ENCODE results near the gene NPAS1.
A peak's percentile ranks its signal among the peaks of the same experiment; 100 is the strongest.
"Not testable (repeated sequence)": the region's sequence is repeated elsewhere in the genome, so short reads cannot be mapped to it uniquely, and the experiment has no call there.

The NPAS1 gene

DNA sequence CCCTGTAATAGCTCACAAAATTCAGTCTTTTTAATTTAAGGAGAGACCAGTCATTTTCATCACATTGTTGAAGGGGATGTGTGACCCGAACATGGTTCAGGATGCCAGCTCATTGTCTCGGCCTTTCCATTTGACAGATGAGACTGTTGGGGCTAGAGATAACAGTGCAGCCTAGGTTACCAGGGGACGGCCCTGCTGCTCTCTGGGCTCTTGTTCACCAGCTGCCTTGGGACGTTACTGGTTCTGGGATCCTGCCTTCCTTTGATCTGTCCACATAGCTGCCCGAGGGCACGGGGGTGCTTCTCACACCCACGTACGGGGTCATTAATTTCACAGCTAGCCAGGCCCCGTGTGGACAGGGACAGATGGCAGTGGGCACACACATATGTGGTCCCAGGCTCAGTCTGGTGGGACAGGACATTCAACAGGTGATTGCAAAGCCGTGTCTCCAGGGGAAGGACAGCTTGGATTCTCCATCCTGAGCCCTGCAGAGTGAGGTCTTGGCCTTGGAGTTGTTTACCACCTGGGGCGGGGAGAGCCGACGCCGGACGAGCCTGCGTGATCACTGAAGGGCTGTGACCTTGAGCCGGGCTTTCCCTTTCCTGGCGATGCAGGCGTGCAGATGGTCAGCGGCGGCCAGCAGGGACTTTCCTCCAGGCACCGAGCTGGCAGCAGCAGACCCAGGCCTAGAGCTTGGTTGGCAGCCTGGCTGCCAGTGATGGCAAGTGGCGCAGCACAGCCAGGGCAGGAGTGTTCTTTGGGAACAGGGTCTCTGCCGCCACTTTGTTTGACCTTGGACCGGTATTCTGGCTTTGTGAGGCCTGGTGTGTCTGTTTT is 26.7 kb upstream of the NPAS1 start:
- no peak for DNase-seq (ENCODE audit: low spot score)

DNA sequence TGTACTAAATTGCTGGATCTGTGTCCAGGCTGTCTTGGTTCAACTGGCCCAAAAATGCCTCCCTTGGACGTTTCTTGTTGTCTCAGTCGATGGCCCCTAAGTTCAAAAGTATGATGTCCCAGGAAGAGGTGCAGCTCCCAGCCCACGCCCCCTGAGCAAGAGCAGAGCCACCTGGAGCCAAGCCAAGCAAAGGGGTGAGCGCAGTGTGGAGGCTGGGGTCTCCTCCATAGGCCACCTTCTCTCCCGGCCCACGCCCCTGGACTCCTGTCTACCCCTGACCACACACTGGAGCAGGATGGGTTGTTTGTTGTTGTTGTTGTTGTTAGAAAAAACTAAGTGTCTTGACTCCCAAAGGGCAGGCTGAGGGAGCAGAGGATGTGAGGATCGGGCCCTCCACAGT is 26.0 kb upstream of the NPAS1 start:
- DNase-seq (ENCODE audit: low spot score), result no peak

DNA sequence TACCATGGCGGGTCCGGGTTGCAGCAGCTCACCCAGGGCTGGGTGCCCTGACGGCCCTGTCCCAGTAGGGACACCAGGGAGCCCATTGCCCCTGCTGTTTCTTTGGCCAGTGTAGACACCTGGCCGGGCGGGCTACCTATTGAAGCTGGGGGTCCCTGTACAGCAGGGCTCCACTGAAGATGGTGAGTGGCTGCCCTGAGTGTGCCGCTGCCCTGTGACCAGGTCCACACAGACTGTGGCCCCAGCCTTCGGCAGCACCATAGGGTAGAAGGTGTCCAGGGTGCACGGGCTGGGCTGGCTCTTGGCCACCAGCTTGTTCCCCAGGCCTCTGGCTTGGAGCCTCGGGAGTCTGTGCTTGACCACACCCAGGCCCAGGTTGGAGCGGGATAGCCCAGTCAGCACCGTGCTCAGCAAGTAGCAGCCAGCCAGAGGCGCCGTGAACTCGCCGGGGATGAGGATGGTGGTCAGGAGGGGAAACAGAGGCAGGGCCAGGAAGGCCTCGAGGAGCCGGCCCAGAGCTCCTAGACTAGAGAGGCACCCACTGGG is 25.4 kb upstream of the NPAS1 start:
- no peak for DNase-seq (ENCODE audit: low spot score)

DNA sequence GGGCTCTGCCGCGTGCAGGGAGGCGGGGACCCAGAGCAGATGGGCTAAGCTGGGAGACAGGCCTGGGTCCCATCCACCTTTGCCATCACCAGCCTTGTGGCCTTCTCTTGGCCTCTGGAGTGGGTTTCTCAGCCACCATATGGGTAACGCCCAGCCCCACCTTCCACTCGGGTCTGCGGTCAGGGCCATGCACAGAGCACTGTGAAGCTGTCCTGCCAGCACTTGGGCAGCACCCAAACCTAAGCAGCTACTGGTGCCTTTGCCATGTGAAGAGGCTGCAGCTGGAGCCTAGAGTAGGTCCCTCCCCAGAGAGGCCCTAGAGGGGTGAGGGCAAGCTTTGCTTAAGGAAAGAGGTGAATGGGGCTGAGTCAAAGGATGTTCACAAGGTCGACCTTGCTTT is 24.1 kb upstream of the NPAS1 start:
- no peak for DNase-seq (ENCODE audit: low spot score)

DNA sequence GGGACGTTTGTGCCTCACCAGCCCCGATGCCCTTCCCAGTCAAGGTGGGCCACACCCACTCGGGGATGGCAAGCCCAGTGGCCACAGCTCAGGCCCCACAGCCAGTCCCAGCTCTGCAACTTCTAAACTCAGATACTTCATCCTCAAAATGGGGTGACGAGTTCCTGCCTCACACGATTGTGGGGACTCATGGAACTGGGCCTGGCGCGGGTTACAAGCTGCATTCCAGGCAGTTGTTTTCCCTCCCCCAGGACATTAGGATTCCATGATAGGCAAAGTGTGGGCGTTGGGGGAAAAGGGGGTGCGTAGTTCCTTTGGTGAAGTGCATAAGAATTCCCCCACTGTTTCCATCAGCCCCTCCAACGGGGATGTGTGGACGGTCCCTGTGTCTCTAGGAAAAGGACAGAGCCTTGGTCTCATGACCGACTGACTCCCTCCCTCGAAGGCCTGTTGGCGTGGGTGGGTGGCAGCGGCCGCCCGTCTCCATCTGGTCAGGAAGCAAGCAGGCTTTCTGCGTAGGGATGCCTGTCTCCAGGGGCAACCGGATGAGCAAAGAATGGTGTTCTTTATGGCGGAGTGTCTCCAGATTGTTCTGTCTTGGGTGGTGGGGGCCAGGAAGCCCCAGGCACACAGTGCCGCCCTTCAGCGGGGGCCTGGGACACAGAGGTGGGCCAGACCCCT is 21.1 kb upstream of the NPAS1 start:
- DNase-seq (ENCODE audit: low spot score), result no peak

DNA sequence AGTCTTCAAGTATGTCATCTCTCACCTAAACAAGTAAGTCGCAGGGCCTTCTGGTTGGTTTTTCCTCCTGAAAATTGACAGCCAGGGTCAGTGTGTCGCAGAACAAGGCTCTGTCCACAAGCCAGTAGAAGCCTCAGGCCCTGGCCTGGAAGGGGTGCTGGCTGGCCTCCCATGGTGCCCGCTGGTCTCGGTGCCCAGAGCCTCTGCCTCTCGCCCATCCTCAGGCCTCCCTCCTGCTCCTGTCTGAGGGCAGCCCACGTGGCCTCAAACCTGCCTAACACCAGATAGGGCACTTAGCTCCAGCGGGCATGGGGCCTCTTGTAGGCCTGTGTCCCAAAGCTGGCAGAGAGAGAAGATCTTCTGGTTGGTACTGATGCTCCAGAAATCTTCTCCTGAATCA is 20.3 kb upstream of the NPAS1 start:
- no peak for DNase-seq (ENCODE audit: low spot score)

DNA sequence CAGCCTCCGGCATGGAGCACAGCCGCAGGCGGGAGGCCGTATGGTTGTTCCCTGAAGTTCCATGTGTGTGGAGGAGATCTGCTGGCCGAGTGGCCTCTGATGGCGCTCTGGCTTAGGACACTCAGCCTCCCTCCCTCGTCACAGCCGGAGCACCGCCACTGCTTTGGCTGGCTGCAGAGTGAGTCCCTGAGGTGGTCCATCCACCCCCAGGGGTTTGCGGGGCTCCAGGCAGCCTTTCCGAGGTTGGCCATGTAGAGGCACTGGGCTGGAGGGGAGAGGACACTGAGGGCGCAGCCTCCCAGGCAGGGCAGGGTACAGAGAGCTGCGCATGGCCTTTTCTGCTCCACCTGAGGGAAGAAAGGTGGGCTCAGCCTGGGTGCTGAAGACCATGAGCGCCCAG is 19.8 kb upstream of the NPAS1 start:
- no peak for DNase-seq (ENCODE audit: low spot score)

DNA sequence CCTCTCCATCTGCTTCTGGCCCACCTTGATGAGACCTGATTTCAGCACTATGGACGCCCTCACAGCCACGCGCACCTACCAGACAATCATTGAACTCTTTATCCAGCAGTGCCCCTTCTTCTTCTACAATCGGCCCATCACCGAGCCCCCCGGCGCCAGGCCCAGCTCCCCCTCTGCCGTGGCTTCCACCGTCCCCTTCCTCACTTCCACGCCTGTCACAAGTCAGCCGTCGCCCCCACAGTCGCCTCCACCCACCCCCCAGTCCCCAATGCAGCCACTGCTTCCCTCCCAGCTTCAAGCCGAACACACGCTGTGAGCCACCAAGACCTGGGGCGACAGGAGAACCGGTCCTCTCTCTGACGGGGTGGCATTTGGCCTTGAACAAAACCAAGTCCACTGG is 19.3 kb upstream of the NPAS1 start:
- DNase-seq (ENCODE audit: low spot score), result no peak

DNA sequence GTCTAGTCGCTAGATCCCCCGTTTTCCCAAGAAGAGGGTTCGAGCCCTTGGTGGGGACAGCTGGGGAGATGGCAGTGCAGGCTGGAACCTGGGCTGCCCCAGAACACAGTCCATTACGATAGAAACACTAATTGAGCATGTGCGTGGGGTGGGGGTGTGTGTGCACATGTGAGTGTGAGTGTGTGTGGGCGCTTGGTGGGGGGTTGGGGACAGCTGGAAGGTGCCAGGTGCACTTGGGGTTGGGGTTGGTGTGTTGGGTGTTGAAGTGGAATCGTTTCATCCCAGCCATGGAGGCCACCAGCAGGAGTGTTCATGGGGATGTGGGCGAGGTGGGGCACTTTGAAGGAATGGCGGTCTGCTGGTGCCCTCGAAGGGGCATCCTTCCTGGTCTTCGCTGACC is 18.1 kb upstream of the NPAS1 start:
- no peak for DNase-seq (ENCODE audit: low spot score)

DNA sequence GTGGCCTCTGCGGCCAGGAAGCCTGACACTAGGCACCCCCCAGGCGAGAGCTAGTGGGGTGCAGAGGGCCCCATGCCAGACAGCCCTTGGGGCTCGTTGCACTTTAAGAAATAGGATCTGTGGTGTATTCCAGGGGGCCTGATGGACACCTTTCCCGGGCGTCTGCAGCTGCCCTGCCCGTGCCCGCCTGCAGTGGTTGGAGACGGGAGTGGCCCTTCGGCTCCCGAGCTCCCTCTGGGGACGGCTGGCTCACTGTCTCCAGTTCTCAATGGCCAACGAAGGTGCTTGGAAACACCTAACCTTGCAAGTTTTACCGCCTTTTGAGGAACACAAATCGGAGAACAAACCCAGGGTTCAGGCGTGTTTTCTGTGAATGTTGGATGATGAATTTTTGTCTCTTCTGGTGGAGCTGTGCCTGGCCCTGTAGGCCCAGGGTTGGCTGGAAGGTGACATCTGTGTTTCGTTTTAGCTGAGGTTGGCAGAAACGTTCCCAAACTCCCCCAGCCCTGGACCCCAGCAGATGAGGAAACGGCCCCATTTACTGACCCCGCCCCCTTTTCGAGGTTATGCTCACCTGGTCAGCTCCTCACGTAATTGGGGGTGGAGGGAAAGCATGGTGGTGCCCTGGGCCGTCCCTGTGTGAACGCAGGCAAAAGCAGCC is 17.4 kb upstream of the NPAS1 start:
- no peak for DNase-seq (ENCODE audit: low spot score)

DNA sequence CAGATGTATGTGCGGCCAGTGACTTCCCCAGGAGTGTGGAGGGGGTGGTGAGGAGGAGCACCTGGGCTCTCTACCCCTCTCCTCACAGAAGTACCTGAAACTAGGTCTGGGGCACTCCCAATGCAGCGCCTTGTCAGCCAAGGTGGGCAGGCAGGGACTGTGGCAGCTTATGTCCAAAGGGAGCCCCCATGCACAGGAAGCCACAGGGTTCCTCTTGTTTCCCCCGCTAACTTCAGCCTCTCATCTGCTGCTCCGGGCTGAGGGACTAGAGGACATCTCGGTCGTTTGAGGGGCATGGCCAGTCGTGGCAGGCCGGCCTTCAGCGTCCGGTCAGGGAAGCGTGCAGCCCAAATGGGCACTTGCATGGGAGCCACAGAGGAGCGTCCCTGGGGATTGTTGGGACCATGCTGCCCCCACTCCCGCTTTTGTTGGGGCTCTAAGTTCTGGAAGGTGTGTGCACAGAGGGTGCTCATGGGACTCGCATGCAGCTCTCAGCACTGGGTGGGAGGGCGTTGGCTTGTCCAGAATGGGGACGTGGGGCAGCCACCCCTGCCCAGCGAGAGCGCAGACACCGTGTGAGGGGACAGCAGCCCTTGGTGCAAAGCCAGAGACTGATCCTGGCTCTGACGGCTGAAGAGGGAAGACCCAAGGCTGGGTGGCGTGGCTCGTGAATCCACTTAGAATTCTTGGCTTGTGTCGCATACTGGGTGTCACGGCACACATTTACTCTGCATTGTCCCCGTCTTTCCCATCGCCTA is 16.6 kb upstream of the NPAS1 start:
- no peak for DNase-seq (ENCODE audit: low spot score)

DNA sequence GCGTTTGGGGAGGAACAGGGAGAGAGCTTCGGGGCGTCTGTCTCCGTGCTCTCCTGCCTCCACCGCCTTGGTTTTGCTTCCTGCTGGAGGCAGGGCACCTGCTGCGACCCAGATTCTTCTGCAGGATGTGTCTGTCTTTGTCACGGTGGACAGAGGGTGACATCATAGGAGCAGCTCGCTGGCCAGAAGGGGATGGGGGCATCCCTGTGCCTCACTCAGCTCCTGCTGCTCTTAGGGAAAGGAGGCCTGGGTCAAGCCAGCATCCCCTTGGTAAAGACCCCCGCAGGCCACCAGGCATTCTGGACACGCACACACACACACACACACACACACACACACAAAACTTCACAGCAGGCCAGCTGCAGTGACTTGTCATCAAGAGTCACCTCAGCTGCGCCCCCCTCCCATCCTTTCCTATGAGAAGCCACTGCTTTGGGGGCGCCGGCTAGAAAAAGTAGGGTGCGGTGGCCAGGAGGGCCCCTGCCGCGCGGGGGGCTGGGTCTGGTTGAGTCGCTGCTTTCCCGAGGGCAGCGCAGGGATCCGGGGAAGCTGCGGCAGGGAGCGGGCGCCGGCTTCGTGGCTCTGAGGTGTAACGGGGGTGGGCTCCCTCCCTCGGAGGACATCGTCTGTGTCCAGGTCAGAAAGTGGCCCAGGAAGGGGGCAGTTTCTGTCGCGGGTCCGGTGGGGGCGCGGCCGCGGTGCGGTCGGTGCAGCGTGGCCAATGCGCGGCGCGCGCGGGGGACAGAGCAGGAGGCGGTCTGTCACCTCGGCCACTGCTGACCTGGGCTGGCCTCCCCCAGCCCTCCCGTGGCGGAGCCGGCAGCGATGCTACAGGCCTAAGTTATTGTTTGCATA is 15.8 kb upstream of the NPAS1 start:
- no peak for DNase-seq (ENCODE audit: low spot score)

DNA sequence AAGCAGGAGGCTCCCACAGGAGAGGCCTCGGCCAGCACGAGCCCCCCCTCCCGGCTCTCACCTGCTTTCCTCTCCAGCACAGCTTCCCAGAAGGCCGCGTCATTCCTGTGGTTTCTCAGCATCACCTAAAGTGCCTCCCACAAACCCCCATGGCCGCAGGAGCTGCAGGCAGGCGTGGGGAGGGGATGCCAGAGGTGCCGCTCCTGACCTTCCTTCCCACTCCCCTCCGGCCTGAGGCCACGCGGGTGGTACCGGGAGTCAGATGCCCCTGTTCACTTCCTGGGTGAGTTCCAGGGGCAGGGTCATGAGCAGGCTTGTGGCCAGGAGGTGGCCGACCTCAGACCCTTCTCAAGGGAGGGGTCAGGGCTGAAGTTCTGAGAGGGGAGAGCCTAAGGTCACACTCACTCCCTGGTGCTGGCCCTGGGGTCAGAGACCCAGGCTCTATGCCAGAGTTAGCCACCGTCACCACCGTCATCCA is 14.4 kb upstream of the NPAS1 start:
- no peak for DNase-seq (ENCODE audit: low spot score)

DNA sequence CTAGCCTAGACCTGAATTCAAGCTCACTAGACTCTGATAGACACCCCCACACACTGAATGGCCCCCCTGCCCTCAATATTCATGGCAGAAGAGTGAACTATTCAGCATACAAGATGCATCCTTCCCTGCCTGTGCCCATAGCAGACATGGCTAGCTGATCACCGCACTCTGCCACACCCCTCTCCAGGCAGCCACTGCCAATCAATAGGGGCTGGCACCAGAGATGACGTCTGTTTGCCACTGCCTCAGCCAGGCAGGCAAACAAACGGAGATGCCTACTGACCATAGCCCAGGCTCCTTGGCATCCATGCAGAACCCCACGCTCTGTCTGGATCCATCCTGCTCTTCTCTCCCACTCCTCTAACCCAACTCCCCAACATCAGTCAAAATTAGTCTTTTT is 13.8 kb upstream of the NPAS1 start:
- no peak for DNase-seq (ENCODE audit: low spot score)

DNA sequence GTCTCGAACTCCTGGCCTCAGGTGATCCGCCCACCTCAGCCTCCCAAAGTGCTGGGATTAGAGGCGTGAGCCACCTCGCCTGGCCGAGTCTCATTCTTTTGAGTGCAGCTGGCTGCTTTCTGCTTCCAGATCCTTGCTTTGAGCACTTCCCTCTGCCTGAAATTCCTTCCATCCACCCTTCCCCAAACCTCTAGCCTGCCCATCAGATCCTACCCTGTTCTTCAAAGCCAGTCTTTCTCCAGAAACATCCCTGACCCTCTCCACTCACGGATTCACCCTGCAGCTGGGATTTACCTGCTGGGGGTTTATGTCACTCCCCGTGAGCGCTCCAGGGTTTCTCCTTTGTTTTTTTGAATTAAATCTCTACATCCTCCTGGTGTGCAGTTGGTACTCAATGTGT is 13.1 kb upstream of the NPAS1 start:
- DNase-seq (ENCODE audit: low spot score), result no peak

DNA sequence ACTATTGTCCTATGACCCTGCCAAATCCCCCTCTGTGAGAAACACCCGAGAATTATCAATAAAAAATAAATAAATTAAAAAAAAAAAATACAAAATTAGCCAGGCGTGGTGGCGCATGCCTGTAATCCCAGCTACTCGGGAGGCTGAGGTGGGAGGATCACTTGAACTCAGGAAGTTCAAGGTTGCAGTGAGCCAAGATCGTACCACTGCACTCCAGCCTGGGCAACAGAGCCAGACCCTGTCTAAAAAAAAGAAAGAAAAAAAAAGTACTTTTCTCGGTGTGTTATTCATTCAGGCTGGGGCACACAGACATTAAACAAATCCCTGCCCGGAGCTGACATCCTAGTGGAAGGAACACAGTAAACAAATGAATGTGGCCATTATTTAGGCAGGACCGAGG is 9.1 kb upstream of the NPAS1 start:
- DNase-seq (ENCODE audit: low spot score), result not testable (repeated sequence)

DNA sequence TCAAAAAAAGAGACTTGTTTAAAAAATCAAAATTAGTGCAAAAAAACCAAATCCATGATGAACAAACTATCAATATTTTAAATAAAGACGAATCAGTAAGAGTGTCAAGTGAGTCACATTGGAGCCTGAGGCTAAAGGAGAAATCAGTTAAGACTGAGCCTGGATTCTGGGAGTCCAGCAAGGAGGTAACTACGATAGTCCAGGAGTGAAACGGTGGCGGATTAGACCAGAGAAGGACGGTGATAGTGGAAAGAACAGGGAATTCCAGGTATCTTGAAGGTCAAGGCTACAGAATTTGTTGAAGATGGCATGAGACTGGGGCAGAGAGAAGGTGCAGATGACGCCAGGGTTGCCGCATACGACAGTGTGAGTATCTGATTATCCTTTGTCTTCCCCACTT is 7.0 kb upstream of the NPAS1 start:
- DNase-seq (ENCODE audit: low spot score), result no peak

DNA sequence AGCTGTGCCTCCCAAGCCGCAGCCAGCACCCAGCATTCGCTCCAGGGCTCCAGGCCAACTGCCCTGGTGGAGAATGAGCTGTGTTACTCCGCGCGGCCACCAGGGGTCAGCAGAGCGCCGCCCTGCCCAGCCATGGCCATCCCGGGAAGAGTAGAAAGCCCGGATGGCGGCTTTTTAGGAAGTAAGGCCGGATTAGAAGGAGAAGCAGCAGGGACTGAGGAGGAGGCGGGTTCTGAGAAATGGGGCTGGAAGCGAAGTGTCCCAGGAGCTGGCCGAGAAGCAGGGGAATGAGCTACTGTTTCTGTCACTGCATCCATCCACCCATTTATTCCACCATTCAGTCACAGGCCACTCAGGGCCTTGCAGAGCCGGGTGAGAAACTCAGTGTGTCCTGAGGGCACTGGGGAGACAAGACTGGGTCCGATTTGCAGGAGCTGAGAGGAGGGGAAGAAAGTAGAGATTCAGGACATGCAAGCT is 6.6 kb upstream of the NPAS1 start:
- peak; percentile 77 for DNase-seq (ENCODE audit: low spot score)

DNA sequence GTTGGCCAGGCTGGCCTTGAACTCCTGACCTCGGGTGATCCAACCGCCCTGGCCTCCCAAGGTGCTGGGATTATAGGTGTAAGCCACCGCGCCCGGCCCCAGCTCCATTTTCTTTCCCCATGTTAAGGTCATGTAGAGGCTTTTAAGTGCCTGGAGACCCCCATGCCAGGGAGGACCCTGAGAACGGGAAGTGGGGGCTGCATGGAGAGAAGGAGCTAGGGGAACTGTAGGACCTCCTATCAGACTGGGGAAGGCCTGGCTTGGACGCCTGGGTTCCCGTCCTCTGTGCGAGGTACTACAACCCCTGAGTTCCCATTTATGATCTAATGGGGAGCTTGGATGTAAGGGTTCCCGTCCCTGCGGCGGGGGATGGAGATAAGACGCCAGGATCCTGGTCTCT is 714 bp upstream of the NPAS1 start:
- DNase-seq (ENCODE audit: low spot score), result no peak

DNA sequence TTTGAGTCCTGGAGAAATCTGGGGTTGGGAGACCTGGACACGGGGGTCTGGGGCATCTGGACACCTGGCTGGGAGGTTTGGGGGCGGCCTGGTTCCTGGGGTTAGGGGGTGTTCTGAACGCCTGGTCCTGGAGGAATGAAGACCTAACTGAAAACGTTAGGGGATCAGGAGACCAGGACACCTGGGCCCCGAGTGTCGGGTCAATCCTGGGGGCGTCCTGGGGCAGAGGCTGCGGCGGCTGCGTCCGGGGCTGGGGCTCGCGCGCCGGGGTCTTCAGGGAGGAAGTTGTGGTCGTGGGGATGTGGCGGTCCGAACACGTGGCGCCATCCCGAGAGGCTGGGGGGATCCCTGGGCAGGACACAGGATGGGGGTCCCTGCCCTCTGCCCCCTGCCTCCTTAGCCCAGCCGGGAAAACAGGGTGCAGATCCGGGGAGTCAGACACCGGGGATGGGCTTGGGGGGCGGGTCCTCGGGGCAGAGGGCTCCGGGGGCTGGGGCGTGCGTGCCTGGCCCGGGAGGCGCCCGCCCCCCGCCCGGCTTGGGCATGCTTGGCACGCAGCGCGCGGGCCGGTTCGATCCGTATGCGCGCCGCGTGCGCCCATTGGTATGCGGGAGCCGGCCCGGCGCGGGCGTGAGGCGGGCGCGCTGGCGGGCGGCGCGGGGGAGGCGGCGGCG is 632 bp downstream of the NPAS1 start:
- no peak for DNase-seq (ENCODE audit: low spot score)

Measured in LoVo (cell line).